ENCODE results near the gene PER3. TPM values are rescaled to one million over a fixed set of nuclear protein-coding genes. Genes with fewer than 3 reads are reported as not detected.

Gene PER3
- total and polyA plus RNA-seq, 9 of the 15 experiments (the other 6 are each of a cell fraction or from before 2014, with no cell fraction given): 11.9 to 22.5 (median 14.6) TPM

- TF ChIP-seq RCOR1 (IDR thresholded peaks at IDR 0.05; ENCODE audit: borderline replicate concordance in 1 of 2, low read depth in 2 of 2, low read length in 2 of 2) (peak in 1 of 2 experiments; percentile 75; a peak in 2 of 4 replicates), NEUROD1 (IDR thresholded peaks at IDR 0.05; ENCODE audit: borderline replicate concordance, low read depth, low read length, partially characterized antibody) (peak; percentile 41), EZH2 (IDR thresholded peaks at IDR 0.05; ENCODE audit: borderline replicate concordance, low read depth, low read length) (no peak), ZNF57 (CRISPR knock-in tag; IDR thresholded peaks at IDR 0.05) (no peak), CBX2 (IDR thresholded peaks at IDR 0.05; ENCODE audit: insufficient read depth, low read length, poor library complexity, severe bottlenecking) (no peak), NR4A1 (CRISPR knock-in tag; IDR thresholded peaks at IDR 0.05) (no peak), NR4A1 (tag; IDR thresholded peaks at IDR 0.05) (0 out of 2 replicates have a peak, but pooled peaks have one; percentile 46), PCBP2 (IDR thresholded peaks at IDR 0.05; ENCODE audit: low read depth, low read length, poor library complexity, severe bottlenecking) (no peak), TRIM24 (IDR thresholded peaks at IDR 0.05) (peak; percentile 46 to 49; a peak in 2 of 4 replicates), EP300 (IDR thresholded peaks at IDR 0.05; ENCODE audit: low read length) (peak; percentile 42; the same call in 1 of the 2 replicates), SOX6 (IDR thresholded peaks at IDR 0.05) (0 out of 2 replicates have a peak, but pooled peaks have one; percentile 28), ZNF551 (CRISPR knock-in tag; IDR thresholded peaks at IDR 0.05) (no peak), ZNF589 (CRISPR knock-in tag; IDR thresholded peaks at IDR 0.05; ENCODE audit: low read depth) (peak; percentile 62; the same call in 1 of the 2 replicates), IFI16 (CRISPR knock-in tag; IDR thresholded peaks at IDR 0.05) (no peak), MAX (CRISPR knock-in tag; IDR thresholded peaks at IDR 0.05) (no peak), CBFA2T2 (conservative IDR thresholded peaks at IDR 0.05) (0 out of 2 replicates have a peak, but pooled peaks have one; percentile 14)
- TF ChIP-seq, protein P1, sequence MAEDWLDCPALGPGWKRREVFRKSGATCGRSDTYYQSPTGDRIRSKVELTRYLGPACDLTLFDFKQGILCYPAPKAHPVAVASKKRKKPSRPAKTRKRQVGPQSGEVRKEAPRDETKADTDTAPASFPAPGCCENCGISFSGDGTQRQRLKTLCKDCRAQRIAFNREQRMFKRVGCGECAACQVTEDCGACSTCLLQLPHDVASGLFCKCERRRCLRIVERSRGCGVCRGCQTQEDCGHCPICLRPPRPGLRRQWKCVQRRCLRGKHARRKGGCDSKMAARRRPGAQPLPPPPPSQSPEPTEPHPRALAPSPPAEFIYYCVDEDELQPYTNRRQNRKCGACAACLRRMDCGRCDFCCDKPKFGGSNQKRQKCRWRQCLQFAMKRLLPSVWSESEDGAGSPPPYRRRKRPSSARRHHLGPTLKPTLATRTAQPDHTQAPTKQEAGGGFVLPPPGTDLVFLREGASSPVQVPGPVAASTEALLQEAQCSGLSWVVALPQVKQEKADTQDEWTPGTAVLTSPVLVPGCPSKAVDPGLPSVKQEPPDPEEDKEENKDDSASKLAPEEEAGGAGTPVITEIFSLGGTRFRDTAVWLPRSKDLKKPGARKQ (CRISPR knock-in tag; IDR thresholded peaks at IDR 0.05): 0 out of 2 replicates have a peak, but pooled peaks have one; percentile 3
- TF ChIP-seq, protein P2, sequence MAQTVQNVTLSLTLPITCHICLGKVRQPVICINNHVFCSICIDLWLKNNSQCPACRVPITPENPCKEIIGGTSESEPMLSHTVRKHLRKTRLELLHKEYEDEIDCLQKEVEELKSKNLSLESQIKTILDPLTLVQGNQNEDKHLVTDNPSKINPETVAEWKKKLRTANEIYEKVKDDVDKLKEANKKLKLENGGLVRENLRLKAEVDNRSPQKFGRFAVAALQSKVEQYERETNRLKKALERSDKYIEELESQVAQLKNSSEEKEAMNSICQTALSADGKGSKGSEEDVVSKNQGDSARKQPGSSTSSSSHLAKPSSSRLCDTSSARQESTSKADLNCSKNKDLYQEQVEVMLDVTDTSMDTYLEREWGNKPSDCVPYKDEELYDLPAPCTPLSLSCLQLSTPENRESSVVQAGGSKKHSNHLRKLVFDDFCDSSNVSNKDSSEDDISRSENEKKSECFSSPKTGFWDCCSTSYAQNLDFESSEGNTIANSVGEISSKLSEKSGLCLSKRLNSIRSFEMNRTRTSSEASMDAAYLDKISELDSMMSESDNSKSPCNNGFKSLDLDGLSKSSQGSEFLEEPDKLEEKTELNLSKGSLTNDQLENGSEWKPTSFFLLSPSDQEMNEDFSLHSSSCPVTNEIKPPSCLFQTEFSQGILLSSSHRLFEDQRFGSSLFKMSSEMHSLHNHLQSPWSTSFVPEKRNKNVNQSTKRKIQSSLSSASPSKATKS (CRISPR knock-in tag; IDR thresholded peaks at IDR 0.05): no peak
- TF ChIP-seq, protein P3, sequence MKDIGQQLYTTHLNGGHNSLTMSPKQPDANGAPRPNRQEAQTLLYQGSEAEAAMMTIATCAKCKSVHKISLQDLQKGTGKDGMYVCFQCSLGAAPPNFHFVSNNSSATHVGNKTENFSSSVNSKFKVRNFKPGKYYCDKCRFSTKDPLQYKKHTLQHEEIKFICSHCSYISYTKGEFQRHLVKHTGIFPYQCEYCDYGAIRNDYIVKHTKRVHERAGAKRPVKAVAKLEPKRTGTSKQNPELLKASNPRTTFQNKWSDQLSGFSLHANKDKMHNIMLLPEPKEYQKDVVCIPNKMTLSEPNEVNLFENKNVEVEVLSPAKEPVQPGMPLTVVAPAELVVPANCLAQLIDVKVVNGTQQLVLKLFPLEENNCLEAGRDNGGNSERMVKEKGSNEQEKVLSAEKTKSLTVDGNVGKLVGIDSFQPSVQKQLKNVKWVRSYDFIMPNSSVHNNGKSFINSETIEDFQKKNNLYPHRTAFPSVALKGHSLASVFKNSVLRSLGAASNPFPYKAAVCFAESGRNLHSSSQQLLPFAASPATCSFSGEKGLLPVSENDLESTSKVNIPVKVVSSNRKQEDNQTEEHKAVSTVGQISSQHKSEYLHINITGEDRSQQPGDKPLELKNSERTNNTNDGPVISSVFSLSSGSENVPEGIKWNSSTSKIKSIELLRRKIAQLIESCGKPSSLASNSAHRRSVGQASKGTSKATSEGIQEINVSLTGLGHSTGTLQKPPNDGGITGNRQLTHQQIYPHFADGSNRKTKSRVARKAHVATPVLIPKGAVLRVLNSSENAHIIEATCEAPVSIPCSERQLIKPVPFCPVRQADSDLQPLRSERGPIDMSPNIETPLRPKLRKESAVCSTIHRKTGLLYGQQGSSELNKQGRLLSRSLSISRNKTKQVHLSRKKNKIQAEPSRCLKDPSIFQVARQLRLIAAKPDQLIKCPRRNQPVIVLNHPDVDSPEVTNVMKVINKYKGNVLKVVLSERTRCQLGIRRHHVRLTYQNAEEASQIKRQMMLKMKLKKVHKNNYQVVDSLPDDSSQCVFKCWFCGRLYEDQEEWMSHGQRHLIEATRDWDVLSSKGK (CRISPR knock-in tag; IDR thresholded peaks at IDR 0.05): no peak
Measured at GRCh38 chr1:7769673-7770412, 14.2 kb upstream of the PER3 start (continued).

Data from K562 (cell line).